ENCODE measurements around the gene NEK2. TPM values are rescaled to one million over a fixed set of nuclear protein-coding genes. Genes with fewer than 3 reads are reported as not detected.

The NEK2 gene
- total RNA-seq, 3 donors from 2014 or later (not counting 1 experiment from before 2014, with no cell fraction given) = 0.78 to 1.0 (median 0.99) TPM

DNA sequence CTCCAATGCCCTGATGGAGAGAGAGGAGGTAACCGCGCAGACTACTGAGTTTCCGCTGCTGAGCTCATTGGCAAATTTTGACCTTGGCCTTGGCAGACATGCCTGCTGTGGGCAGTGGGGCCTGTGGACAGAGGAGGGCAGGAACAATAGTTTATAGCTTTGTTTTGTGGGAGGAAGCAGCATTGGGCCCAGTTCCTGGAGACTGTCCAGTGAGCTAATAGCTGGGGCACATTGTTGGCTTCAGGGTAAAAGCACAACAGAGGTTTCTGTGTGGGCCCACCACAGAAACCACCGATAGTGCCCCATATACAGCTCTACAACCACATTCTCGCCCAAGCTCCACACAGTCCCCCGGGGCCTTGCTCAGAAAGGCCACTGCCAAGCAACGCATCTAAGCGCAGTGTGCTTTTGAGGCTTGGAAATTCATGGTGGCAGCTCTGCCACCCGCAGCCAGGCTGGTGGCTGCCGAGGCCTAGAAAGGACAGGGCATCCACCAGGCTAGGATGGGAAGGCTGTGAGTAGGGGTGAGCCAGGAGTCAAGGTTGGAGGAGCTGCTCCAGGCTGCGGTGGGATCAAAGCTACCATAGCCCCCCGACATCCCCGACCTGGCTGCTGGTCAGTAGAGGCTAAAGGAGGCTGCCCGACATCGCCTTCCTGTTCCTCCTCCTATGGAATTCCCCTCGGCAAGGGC, 43.2 kb downstream of the NEK2 start:
- no peak overlapping the region for H3K27ac ChIP-seq (ENCODE audit: low read length)

DNA sequence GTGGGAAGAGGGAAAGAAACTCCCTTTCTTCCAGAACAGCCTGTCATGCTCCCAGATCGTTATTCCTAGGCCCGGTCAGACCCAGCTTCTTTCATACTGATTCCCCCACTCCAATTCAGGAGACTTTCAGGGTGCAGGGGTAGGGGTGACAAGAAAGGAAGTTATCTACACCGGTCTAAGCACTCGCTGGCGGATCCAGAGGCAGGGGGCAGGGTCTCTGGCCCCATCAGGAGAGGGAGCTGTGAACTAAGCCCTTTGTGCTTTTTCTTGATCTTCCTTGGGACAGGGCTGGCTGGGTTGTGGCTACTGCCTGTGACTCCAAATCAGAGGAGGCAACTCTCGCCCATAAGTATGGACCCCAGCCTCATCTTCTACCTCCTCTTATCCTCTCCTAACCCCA, 44.3 kb downstream of the NEK2 start:
- peaks cover 15% of the 10 kb centered on the region for H3K4me1 ChIP-seq (ENCODE audit: control insufficient read depth, insufficient read depth, low read length)
- no peak overlapping the region for H3K4me3 Mint-ChIP-seq
- no peaks in the 10 kb centered on the region for H3K36me3 Mint-ChIP-seq
- H3K9me3 ChIP-seq (ENCODE audit: control insufficient read depth, insufficient read depth, low read length) = no peaks in the 10 kb centered on the region
- 91% methylated on average over 4 of the region's 6 CpGs for WGBS (ENCODE audit: insufficient coverage)
- H3K36me3 ChIP-seq (ENCODE audit: control insufficient read depth, insufficient read depth, low read length) = no peaks in the 10 kb centered on the region
- TF ChIP-seq CTCF (IDR thresholded peaks at IDR 0.05) = no peak
- H3K27ac ChIP-seq (ENCODE audit: low read length) = no peak overlapping the region
- no peak overlapping the region for H3K27ac Mint-ChIP-seq
- peaks cover 11 to 12% of the 10 kb centered on the region in 2 donors for H3K4me1 Mint-ChIP-seq
- no peaks in the 10 kb centered on the region for H3K9me3 Mint-ChIP-seq
- H3K27me3 Mint-ChIP-seq (ENCODE audit: low read depth in 2 of 2) = peaks cover 6 to 7% of the 10 kb centered on the region in 2 donors
- H3K27me3 ChIP-seq (ENCODE audit: control insufficient read depth, insufficient read depth, low read length) = no peaks in the 10 kb centered on the region
- intact Hi-C loops (cut with micrococcal nuclease) = no loop called here
- ATAC-seq (no peak), DNase-seq (no peak)
- H3K4me3 ChIP-seq (ENCODE audit: low read length) = no peak overlapping the region

More for the DNA sequence above, 43.2 kb downstream of the NEK2 start:
- intact Hi-C loops (cut with micrococcal nuclease) = no loop called here
- Histone ChIP-seq H3K4me3 (ENCODE audit: low read length) (no peak overlapping the region), H3K4me1 (ENCODE audit: control insufficient read depth, insufficient read depth, low read length) (peaks cover 15% of the 10 kb centered on the region), H3K27me3 (ENCODE audit: control insufficient read depth, insufficient read depth, low read length) (no peaks in the 10 kb centered on the region), H3K9me3 (ENCODE audit: control insufficient read depth, insufficient read depth, low read length) (no peaks in the 10 kb centered on the region), H3K36me3 (ENCODE audit: control insufficient read depth, insufficient read depth, low read length) (no peaks in the 10 kb centered on the region)
- 45% methylated on average over 16 of the region's 16 CpGs for WGBS (ENCODE audit: insufficient coverage)
- Mint-ChIP-seq H3K36me3 (no peaks in the 10 kb centered on the region), H3K27me3 (ENCODE audit: low read depth in 2 of 2) (peaks cover 6 to 7% of the 10 kb centered on the region in 2 donors), H3K4me3 (no peak overlapping the region), H3K9me3 (no peaks in the 10 kb centered on the region), H3K27ac (peak overlapping the region in 1 of 2 donors; percentile 13), H3K4me1 (peaks cover 11 to 12% of the 10 kb centered on the region in 2 donors)
- DNase-seq (no peak), ATAC-seq (peak in 1 of 3 donors; percentile 42)
- no peak for TF ChIP-seq CTCF (IDR thresholded peaks at IDR 0.05)

DNA sequence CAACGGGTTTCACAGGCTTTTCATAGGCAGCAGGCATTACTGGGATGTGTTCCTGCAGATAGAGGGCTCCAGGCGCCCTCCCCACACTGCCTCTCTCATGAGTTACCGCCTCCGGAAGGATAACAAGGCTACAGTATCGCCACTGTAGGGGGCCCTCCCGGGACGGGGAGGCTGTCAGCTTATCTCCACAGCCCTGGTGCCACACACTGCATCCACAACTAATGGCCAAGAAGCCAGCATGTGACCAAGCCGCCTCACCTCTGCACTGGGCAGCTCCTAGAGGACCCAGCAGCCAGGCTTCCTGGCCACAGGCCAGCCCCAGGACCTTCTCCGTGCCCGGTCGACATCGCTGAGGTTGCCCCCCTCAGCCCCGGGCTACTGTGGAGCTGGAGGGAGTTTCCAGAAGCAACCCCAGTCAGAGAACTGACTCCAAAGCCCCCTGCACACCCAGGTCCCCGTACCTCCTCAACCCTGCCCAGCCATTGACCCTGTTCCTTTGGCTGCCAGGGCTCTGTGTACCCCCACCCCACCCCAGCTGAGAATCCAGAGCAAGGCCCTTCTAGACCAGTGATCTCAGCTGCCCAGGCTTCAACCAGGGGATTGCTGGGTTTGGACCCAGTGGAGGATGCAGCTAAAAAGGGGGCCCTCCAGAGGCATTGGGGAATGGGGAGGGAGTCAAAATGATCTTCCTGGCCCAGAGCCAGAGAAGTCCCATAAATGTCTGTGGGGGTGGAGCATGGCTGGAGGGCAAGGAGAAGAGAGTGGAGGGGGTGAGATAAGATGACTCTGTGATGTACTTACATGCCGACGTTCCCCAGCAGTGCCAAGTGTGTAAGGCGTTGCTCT, 45.0 kb downstream of the NEK2 start:
- peaks cover 11 to 12% of the 10 kb centered on the region in 2 donors for H3K4me1 Mint-ChIP-seq
- H3K4me3 Mint-ChIP-seq = no peak overlapping the region
- H3K27ac Mint-ChIP-seq = no peak overlapping the region
- H3K27me3 Mint-ChIP-seq (ENCODE audit: low read depth in 2 of 2) = peaks cover 6 to 7% of the 10 kb centered on the region in 2 donors
- Histone ChIP-seq H3K4me1 (ENCODE audit: control insufficient read depth, insufficient read depth, low read length) (peaks cover 15% of the 10 kb centered on the region), H3K9me3 (ENCODE audit: control insufficient read depth, insufficient read depth, low read length) (no peaks in the 10 kb centered on the region), H3K36me3 (ENCODE audit: control insufficient read depth, insufficient read depth, low read length) (no peaks in the 10 kb centered on the region), H3K27me3 (ENCODE audit: control insufficient read depth, insufficient read depth, low read length) (no peaks in the 10 kb centered on the region), H3K27ac (ENCODE audit: low read length) (no peak overlapping the region), H3K4me3 (ENCODE audit: low read length) (no peak overlapping the region)
- H3K9me3 Mint-ChIP-seq = no peaks in the 10 kb centered on the region
- no peaks in the 10 kb centered on the region for H3K36me3 Mint-ChIP-seq
- 67% methylated on average over 14 of the region's 17 CpGs for WGBS (ENCODE audit: insufficient coverage)
- ATAC-seq = no peak
- intact Hi-C loops (cut with micrococcal nuclease) = no loop called here
- no peak for TF ChIP-seq CTCF (IDR thresholded peaks at IDR 0.05)
- no peak for DNase-seq
